ENCODE measurements around the gene INA.

INA gene

DNA sequence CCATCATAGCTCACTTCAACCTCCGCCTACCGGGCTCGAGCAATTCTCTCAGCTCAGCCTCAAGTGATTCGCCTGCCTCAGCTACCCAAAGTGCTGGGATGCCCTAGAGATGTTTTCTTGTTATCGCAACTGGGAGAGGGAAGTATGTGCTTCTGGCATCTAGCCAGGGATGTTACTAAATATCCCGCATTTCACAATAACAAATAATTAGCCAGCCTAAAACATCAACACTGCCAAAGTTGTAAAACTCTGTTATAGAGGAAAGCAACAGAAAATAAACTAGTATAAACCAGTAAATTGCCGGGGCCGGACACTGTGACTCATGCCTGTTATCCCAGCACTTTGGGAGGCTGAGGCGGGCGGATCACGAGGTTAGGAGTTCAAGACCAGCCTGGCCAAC lies 7.2 kb downstream of the INA start:
- Histone ChIP-seq H3K36me3 (peaks cover 83% of the 10 kb centered on the region), H3K4me3 (ENCODE audit: low read depth, low read length) (no peak overlapping the region), H3K27ac (no peak overlapping the region), H3K27me3 (ENCODE audit: insufficient read depth, low read depth, severe bottlenecking) (no peaks in the 10 kb centered on the region), H3K9me3 (ENCODE audit: severe bottlenecking) (no peaks in the 10 kb centered on the region)
- TF ChIP-seq, protein P1, sequence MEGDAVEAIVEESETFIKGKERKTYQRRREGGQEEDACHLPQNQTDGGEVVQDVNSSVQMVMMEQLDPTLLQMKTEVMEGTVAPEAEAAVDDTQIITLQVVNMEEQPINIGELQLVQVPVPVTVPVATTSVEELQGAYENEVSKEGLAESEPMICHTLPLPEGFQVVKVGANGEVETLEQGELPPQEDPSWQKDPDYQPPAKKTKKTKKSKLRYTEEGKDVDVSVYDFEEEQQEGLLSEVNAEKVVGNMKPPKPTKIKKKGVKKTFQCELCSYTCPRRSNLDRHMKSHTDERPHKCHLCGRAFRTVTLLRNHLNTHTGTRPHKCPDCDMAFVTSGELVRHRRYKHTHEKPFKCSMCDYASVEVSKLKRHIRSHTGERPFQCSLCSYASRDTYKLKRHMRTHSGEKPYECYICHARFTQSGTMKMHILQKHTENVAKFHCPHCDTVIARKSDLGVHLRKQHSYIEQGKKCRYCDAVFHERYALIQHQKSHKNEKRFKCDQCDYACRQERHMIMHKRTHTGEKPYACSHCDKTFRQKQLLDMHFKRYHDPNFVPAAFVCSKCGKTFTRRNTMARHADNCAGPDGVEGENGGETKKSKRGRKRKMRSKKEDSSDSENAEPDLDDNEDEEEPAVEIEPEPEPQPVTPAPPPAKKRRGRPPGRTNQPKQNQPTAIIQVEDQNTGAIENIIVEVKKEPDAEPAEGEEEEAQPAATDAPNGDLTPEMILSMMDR (IDR thresholded peaks at IDR 0.05; ENCODE audit: low read depth, low read length) = no peak
- DNase-seq = no peak

DNA sequence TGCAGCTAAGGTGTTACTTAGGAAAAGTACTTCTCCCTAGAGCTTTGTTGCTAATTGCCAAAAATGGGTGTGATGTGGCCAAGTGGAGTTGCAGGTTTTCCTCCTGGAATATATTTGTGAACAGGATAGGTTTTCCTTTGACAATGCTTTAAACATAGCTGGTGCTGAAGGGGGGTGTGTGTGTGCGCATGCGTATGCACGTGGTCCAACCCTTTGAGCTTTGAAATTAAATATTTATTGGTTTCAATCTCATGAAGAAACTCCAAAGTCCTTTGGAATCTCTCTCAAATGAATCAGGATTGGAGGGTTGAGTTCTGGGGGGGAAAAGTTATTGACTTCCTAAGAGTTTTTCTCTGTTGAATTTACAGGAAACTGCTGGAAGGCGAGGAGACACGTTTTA lies 11.1 kb downstream of the INA start:
- no peak for DNase-seq
- H3K4me3 ChIP-seq (ENCODE audit: low read depth, low read length) = no peak overlapping the region
- TF ChIP-seq, protein P1 (IDR thresholded peaks at IDR 0.05; ENCODE audit: low read depth, low read length) = no peak

DNA sequence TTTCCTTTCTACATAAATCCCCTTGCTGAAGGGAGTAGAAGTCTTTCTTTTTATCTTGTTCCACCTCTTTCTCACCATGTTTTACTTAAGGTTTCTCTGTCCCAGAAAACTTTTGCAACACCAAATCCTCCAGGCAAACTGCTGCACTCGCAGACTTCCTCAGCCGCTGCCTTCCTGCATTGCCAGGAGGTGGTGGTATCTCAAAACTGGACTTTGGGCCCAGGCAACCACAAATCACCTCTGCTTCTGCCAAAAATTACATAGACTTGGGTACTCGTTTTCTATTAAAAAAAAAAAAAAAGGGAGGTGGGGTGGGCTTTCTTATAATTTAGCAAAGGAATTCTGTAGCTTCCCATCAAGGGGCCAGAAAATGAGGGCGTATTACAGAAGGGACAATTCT lies 14.7 kb downstream of the INA start:
- Histone ChIP-seq H3K4me3 (ENCODE audit: low read depth, low read length) (no peak overlapping the region), H3K27me3 (ENCODE audit: insufficient read depth, low read depth, severe bottlenecking) (no peaks in the 10 kb centered on the region), H3K9me3 (ENCODE audit: severe bottlenecking) (no peaks in the 10 kb centered on the region), H3K36me3 (peaks cover 33% of the 10 kb centered on the region), H3K27ac (no peak overlapping the region)
- no peak for DNase-seq
- TF ChIP-seq, protein P1 (IDR thresholded peaks at IDR 0.05; ENCODE audit: low read depth, low read length) = no peak

More for the DNA sequence above, 11.1 kb downstream of the INA start:
- Histone ChIP-seq H3K27me3 (ENCODE audit: insufficient read depth, low read depth, severe bottlenecking) (no peaks in the 10 kb centered on the region), H3K36me3 (peaks cover 59% of the 10 kb centered on the region), H3K27ac (no peak overlapping the region), H3K9me3 (ENCODE audit: severe bottlenecking) (no peaks in the 10 kb centered on the region)

DNA sequence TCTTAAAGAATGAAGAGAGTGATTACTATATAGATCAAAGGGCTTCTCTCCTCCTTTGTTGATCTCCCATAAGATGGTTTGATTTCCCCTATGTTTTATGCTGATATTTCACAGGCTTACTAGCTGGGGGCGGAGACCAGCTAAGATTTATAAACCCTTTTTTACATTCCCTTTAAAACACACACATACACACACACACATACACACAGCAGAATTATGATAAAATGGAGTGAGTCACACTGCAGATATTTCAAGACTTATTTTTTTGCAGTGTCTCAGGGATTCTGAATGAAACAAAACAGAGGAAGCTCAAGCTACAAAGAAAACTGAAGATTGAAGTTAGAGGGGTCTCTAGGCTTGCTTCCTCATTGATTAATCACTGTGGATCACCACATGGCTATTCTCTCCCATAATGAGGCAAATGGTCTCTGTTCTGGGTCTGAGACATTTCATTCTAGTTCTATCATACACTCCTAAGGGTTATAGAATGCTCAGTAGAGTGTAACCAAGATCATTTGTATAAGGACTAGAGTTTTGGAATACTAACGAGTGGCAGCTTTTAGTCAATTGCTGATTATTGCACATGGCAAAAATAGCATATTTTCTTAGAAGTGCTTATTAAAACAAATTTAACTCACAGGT lies 18.6 kb downstream of the INA start:
- H3K27me3 ChIP-seq (ENCODE audit: insufficient read depth, low read depth, severe bottlenecking) = no peaks in the 10 kb centered on the region
- TF ChIP-seq, protein P1 (IDR thresholded peaks at IDR 0.05; ENCODE audit: low read depth, low read length) = no peak
- no peaks in the 10 kb centered on the region for H3K9me3 ChIP-seq (ENCODE audit: severe bottlenecking)
- peaks cover 5% of the 10 kb centered on the region; the same call in 1 of the 2 replicates for H3K36me3 ChIP-seq
- DNase-seq = no peak
- no peak overlapping the region for H3K4me3 ChIP-seq (ENCODE audit: low read depth, low read length)
- no peak overlapping the region for H3K27ac ChIP-seq

DNA sequence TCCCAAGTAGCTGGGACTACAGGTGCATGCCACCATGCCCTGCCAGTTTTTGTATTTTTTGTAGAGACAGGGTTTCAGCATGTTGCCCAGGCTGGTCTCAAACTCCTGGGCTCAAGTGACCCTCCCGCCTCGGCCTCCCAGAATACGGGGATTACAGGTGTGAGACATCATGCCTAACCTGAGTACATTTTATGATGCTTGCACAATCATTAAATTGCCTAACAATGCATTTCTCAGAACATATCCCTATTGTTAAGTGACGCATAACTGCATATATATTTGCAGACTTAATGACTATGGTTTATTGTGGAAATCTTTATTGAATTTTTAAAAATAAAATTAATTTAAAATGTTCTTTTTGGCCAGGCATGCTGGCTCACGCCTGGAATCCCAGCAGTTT lies 30.7 kb downstream of the INA start:
- Histone ChIP-seq H3K9me3 (ENCODE audit: severe bottlenecking) (no peaks in the 10 kb centered on the region), H3K27ac (no peak overlapping the region), H3K27me3 (ENCODE audit: insufficient read depth, low read depth, severe bottlenecking) (no peaks in the 10 kb centered on the region), H3K36me3 (peaks cover 69% of the 10 kb centered on the region), H3K4me3 (ENCODE audit: low read depth, low read length) (no peak overlapping the region)
- no peak for DNase-seq
- TF ChIP-seq, protein P1 (IDR thresholded peaks at IDR 0.05; ENCODE audit: low read depth, low read length) = no peak

DNA sequence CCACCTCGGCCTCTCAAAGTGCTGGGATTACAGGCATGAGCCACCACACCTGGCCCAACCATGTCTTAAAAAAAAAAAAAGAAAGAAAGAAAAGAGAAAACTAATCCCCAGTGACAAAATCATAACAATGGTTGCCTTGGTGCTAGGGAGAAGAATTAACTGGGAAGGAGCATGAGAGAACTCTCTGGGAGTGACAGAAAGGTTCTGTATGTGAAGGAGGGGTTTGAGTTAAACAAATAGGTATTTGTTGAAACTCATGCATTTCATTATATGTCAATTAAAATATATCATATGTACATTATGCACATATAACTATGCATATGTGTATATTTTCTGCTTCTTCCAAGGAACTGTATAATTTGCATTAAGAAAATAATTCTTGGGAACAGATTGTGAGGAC lies 33.3 kb downstream of the INA start:
- H3K27me3 ChIP-seq (ENCODE audit: insufficient read depth, low read depth, severe bottlenecking) = no peaks in the 10 kb centered on the region
- no peak for DNase-seq
- no peak overlapping the region for H3K27ac ChIP-seq
- no peak overlapping the region for H3K4me3 ChIP-seq (ENCODE audit: low read depth, low read length)
- TF ChIP-seq, protein P1 (IDR thresholded peaks at IDR 0.05; ENCODE audit: low read depth, low read length) = no peak
- no peaks in the 10 kb centered on the region for H3K9me3 ChIP-seq (ENCODE audit: severe bottlenecking)
- peaks cover 87% of the 10 kb centered on the region for H3K36me3 ChIP-seq
